ENCODE data around the gene LARGE1.
"Not testable (repeated sequence)": the region's sequence is repeated elsewhere in the genome, so short reads cannot be mapped to it uniquely, and the experiment has no call there.

LARGE1 gene

DNA sequence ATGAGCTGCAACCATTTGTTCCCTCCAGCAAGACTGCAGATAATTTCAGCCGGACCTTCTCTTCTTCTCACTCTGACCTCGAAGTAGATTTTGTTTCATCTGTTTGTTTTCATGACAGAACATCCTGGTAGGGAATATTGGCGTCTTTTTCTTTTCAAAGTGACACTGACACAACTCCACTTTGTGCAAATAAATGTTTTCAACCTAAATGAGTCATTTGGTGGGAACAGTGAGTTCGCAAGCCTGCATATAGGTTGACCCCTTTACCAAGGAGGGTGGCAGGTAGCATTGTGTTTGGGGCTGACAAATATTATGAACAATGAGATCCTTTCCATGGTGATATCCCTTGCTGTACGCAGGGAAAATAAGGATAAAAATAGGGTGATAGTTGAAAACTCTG, 55.0 kb downstream of the LARGE1 start:
- H3K36me3 Mint-ChIP-seq (ENCODE audit: low read depth) = no peaks in the 10 kb centered on the region
- peaks cover 3% of the 10 kb centered on the region for H3K9me3 Mint-ChIP-seq
- H3K4me1 Mint-ChIP-seq (ENCODE audit: low read depth) = no peaks in the 10 kb centered on the region
- H3K27ac Mint-ChIP-seq = no peak overlapping the region
- no peaks in the 10 kb centered on the region for H3K27me3 Mint-ChIP-seq
- no peak overlapping the region for H3K4me3 Mint-ChIP-seq

DNA sequence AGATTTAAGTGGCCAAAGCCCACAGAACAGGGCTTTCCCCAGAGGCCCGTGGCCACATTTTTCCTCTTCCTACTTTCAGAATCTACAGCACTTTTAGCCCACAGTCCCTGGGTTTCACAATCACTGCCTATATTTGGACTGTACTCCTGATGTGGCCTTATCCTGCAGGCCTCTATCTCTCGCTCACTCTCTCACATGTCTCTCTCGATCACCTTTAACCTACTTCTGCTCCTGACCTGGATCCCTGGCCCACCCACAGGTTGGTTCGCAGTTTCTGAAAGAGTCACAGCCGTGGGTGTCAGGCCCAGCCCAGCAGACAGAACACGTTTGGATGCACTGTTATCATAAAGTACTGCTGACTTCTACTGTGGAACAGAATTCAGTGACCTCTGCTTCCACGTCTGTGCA, 55.5 kb downstream of the LARGE1 start:
- Mint-ChIP-seq H3K4me1 (ENCODE audit: low read depth) (no peaks in the 10 kb centered on the region), H3K27ac (no peak overlapping the region), H3K36me3 (ENCODE audit: low read depth) (no peaks in the 10 kb centered on the region), H3K9me3 (peaks cover 3% of the 10 kb centered on the region), H3K4me3 (no peak overlapping the region), H3K27me3 (no peaks in the 10 kb centered on the region)

DNA sequence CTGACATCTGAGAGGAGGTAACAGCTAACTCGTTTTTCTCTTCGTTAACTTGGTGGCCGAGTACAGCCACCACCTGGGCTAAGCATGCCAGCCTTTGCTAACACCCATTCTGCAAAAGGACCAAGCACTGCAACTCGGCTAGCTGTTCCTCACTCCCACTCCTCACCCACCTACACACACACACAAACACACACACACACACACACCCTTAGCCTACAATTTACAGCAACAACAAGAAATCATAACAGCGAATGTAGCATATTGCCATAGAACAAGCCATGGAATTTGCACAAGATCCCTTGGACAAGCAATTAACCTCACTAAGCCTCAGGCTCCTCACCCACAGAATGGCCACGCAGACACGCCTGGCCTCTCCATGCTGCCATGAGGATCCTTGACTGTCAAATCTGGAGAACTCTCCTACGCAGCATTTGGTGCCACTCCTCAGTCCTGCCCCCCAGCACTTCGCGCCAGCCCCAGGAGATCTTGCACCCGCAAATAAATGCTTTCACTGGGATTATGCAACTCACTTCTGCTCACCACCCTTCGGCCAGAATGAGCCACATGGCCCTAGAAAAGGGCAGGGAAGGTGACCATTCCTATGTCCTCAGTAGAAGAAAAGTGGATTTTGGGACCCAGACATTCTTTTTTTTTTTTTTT, 58.9 kb downstream of the LARGE1 start:
- peaks cover 3% of the 10 kb centered on the region for H3K9me3 Mint-ChIP-seq
- H3K27ac Mint-ChIP-seq = no peak overlapping the region
- H3K27me3 Mint-ChIP-seq = no peaks in the 10 kb centered on the region
- H3K4me3 Mint-ChIP-seq = no peak overlapping the region
- no peaks in the 10 kb centered on the region for H3K4me1 Mint-ChIP-seq (ENCODE audit: low read depth)
- no peaks in the 10 kb centered on the region for H3K36me3 Mint-ChIP-seq (ENCODE audit: low read depth)

DNA sequence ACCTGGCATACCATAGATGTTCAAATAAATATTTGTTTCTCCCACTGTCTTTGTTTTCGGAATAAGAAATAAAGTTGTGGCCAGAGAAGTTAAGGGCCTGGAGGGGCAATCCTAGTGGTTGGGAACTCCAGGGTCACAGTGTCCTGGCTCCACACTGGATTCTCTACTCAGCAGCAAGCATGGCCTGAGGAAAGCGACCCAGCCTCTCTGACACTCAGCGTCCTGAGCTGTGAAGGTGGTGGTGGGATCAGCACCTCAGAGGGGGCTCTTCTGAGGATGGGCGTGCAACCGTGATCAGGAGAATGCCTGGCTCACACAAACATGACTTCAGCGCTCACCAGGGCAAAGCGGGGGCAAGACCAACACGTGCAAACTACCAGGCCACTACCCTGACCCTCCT, 59.9 kb downstream of the LARGE1 start:
- H3K36me3 Mint-ChIP-seq (ENCODE audit: low read depth) = no peaks in the 10 kb centered on the region
- no peak overlapping the region for H3K27ac Mint-ChIP-seq
- H3K9me3 Mint-ChIP-seq = peaks cover 3% of the 10 kb centered on the region
- H3K4me3 Mint-ChIP-seq = no peak overlapping the region
- no peaks in the 10 kb centered on the region for H3K27me3 Mint-ChIP-seq
- H3K4me1 Mint-ChIP-seq (ENCODE audit: low read depth) = no peaks in the 10 kb centered on the region

DNA sequence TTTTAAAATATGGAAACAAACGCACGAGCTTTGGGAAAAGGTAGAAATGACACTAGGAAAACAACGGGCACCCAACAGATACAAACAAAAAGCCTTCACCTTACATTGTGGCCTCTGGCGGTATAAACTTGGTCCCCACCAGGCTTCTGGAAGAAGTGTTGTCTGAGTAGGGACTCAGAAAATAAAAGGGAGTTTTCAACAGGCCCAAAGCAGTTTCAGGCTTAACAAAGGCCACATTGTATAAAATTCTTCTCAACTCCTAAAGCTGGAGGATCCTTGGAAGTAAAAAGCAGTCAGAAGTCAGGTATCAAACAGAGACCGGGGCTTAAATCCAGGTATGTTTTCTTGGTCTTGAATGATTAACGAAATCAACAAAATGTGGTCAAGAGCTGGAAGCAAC, 61.0 kb downstream of the LARGE1 start:
- Mint-ChIP-seq H3K9me3 (peaks cover 3% of the 10 kb centered on the region), H3K36me3 (ENCODE audit: low read depth) (no peaks in the 10 kb centered on the region), H3K4me1 (ENCODE audit: low read depth) (peaks cover 2% of the 10 kb centered on the region), H3K27me3 (no peaks in the 10 kb centered on the region), H3K27ac (no peak overlapping the region), H3K4me3 (no peak overlapping the region)

DNA sequence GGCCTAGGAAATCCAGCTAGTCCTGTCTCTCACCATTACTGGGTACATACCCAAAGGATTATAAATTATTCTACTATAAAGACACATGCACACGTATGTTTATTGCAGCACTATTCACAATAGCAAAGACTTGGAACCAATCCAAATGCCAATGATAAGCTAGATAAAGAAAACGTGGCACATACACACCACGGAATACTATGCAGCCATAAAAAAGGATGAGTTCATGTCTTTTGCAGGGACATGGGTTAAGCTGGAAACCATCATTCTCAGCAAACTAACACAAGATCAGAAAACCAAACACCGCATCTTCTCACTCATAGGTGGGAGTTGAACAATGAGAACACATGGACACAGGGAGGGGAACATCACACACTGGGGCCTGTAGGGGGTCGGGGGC, 61.6 kb downstream of the LARGE1 start:
- not testable (repeated sequence) for H3K36me3 Mint-ChIP-seq (ENCODE audit: low read depth); H3K27ac Mint-ChIP-seq; H3K27me3 Mint-ChIP-seq; H3K9me3 Mint-ChIP-seq; H3K4me1 Mint-ChIP-seq (ENCODE audit: low read depth); H3K4me3 Mint-ChIP-seq

DNA sequence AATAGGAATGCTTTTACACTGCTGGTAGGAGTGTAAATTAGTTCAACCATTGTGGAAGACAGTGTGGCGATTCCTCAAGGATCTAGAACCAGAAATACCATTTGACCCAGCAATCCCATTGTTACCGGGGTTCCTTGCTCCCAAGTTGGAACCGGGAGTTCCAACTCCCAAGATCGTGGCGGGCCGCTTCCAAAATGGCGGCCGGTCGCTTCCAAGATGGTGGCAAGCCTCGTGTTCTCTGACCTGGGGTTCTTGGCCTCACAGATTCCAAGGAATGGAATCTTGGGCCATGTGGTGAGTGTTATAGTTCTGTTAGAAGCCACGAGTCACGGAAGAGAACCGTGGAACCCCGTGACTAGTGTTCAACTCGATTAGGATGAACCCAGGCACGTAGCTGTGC, 62.5 kb downstream of the LARGE1 start:
- not testable (repeated sequence) for H3K27me3 Mint-ChIP-seq; H3K27ac Mint-ChIP-seq; H3K9me3 Mint-ChIP-seq; H3K36me3 Mint-ChIP-seq (ENCODE audit: low read depth); H3K4me3 Mint-ChIP-seq
- H3K4me1 Mint-ChIP-seq (ENCODE audit: low read depth) = peaks cover 17% of the 10 kb centered on the region

DNA sequence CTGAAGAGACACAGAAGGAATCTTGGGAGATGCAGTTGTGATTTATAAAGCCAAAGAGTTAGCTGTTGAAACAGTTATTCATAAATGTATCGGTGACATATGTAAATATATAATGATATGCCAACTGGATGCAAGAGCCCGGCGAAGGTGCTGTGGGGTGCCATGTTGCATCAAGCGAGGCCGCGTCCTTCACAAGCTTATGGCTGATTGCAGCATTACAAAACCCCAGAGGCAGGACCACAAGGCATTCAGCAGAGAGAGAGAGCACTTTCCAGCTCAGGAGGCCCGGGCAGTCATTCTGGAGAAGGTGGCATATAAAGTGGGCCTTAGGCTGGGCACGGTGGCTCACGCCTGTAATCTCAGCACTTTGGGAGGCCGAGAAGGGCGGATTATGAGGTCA, 65.6 kb downstream of the LARGE1 start:
- no peaks in the 10 kb centered on the region for H3K36me3 Mint-ChIP-seq (ENCODE audit: low read depth)
- no peaks in the 10 kb centered on the region for H3K27me3 Mint-ChIP-seq
- H3K4me1 Mint-ChIP-seq (ENCODE audit: low read depth) = peaks cover 17% of the 10 kb centered on the region
- H3K9me3 Mint-ChIP-seq = no peaks in the 10 kb centered on the region
- no peak overlapping the region for H3K4me3 Mint-ChIP-seq
- H3K27ac Mint-ChIP-seq = no peak overlapping the region

DNA sequence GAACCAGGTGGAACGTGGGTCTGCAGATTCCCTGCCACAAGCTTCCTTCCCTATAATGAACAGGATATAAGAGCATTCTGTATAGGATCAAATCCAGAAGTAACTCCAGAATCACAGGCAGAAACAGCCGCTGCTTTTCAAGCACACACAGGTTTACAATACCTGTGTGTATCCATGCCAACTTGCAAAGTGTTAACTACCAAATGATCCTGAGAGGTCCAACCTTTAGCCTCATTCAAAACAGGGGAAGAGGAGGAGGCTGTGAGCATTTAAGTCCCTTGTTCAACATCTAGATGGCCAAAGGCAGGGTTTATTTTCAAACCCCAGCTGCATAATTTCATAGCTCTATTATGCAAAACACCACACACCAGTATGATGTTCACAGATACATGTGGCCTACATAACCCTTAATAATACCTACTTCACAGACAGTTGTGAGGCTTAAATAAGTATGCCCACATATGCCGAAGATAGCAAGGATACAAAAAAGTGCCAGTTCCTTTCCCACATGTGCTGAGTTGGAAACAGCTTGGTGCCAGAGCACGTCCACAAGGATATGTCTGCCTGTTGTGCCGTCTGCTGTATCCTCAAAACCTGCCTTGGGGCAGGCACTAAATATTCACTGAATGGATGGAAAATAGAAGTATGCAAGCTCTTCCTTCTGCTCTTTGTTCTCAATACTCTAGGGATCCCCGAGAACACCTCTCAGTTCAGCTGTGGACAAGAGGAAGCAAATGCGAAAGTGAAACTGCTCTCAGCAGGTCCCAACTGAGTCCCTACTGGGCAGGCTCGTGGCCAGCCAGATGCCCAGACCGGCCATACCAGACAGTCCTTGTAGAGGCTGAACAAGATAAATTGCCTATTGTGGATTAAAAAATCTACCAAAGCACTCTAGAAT, 66.8 kb downstream of the LARGE1 start:
- Mint-ChIP-seq H3K9me3 (no peaks in the 10 kb centered on the region), H3K4me3 (peak overlapping the region; percentile 66), H3K36me3 (ENCODE audit: low read depth) (no peaks in the 10 kb centered on the region), H3K4me1 (ENCODE audit: low read depth) (peaks cover 17% of the 10 kb centered on the region), H3K27me3 (no peaks in the 10 kb centered on the region), H3K27ac (peak overlapping the region; percentile 72)

DNA sequence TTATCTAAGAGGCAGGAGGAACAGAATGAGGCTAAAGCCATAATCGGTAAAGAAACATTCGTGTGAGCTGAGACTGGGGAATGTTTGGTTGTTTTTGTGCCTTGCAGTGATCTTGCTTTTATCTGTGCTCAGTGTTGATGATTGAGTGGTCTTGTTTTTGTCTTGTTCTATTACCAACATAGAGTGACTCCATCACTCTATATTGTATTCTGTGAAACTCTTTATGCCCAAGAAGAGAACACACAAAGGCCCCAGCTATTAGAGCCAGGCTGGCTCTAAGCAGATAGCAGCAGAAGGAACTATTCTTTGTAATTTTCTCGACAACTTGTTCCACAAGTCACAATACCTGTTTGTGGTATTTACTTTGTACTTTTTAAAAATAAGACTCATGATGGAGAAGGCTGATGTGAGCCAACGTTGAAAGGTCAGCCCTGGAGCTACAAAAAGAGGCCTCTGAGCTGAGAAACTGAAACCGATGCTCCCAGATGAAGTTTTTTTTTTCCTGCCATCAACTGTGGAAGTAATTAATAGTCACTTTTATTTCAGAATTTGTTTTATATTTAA, 68.4 kb downstream of the LARGE1 start:
- H3K4me3 Mint-ChIP-seq = no peak overlapping the region

DNA sequence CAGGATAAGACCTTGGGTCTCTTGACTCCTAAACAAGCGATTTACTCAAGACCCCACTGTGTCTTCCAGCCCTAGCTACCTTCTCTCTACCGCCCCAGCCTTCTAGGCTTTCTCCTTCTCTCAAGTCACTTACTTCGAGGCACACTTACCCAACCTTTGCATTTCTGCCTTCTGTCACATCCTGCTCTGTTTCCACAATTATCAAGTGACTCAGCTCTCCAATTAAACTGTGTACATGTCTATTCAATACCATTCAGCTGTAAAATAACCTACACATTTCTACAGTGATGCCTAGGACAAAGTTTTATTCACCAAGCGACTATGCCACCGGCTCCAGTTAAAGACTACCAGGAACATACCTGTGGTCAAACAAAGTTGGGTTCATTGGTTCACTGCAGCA, 69.0 kb downstream of the LARGE1 start:
- no peak overlapping the region for H3K4me3 Mint-ChIP-seq
- H3K9me3 Mint-ChIP-seq = peaks cover 5% of the 10 kb centered on the region
- peaks cover 17% of the 10 kb centered on the region for H3K4me1 Mint-ChIP-seq (ENCODE audit: low read depth)
- no peaks in the 10 kb centered on the region for H3K27me3 Mint-ChIP-seq
- no peaks in the 10 kb centered on the region for H3K36me3 Mint-ChIP-seq (ENCODE audit: low read depth)
- no peak overlapping the region for H3K27ac Mint-ChIP-seq

More for the DNA sequence above, 68.4 kb downstream of the LARGE1 start:
- H3K27me3 Mint-ChIP-seq = no peaks in the 10 kb centered on the region
- peaks cover 17% of the 10 kb centered on the region for H3K4me1 Mint-ChIP-seq (ENCODE audit: low read depth)
- peaks cover 3% of the 10 kb centered on the region for H3K9me3 Mint-ChIP-seq
- no peak overlapping the region for H3K27ac Mint-ChIP-seq
- no peaks in the 10 kb centered on the region for H3K36me3 Mint-ChIP-seq (ENCODE audit: low read depth)

DNA sequence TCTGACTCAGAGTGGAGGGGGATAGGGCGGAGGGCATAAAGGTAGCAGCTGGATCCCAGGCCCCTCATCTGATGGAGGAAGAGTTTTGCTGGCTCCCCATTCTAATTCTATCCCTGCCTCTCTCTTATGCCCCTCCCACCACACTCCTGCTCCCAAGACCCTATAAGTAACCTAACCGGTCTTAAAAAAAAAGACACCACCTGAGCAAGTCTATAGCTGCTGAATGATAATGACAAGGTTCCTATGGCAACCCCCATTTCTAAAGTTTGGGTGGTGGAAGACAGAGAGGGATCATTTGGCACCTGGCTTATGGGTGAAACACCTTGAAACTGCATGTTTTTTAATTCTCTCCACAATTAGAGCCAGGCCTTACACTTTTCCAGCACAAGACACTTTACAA, 69.6 kb downstream of the LARGE1 start:
- no peaks in the 10 kb centered on the region for H3K36me3 Mint-ChIP-seq (ENCODE audit: low read depth)
- no peak overlapping the region for H3K4me3 Mint-ChIP-seq
- peaks cover 17% of the 10 kb centered on the region for H3K4me1 Mint-ChIP-seq (ENCODE audit: low read depth)
- H3K27ac Mint-ChIP-seq = no peak overlapping the region
- peaks cover 10% of the 10 kb centered on the region for H3K9me3 Mint-ChIP-seq
- H3K27me3 Mint-ChIP-seq = no peaks in the 10 kb centered on the region

DNA sequence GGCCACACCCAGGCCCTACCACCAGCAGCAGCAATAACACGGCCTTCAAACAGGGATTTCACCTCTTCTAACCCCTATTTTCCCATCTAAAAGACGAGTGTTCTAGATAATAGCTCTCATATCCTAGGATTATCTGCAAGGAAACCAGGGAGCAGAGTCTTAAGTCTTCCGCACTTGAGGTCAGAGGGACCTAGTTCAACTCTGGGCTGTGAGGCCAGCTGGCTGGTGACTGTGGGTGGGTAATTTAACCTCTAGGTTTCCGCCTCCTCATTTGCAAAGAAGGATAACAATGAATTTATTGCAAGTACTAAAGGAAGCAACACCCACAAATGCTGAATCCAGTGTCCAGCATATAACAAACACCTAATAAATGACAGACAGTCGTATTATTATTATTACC, 70.1 kb downstream of the LARGE1 start:
- H3K27ac Mint-ChIP-seq = no peak overlapping the region
- peaks cover 17% of the 10 kb centered on the region for H3K4me1 Mint-ChIP-seq (ENCODE audit: low read depth)
- H3K9me3 Mint-ChIP-seq = peaks cover 11% of the 10 kb centered on the region
- H3K27me3 Mint-ChIP-seq = no peaks in the 10 kb centered on the region
- no peak overlapping the region for H3K4me3 Mint-ChIP-seq
- no peaks in the 10 kb centered on the region for H3K36me3 Mint-ChIP-seq (ENCODE audit: low read depth)

DNA sequence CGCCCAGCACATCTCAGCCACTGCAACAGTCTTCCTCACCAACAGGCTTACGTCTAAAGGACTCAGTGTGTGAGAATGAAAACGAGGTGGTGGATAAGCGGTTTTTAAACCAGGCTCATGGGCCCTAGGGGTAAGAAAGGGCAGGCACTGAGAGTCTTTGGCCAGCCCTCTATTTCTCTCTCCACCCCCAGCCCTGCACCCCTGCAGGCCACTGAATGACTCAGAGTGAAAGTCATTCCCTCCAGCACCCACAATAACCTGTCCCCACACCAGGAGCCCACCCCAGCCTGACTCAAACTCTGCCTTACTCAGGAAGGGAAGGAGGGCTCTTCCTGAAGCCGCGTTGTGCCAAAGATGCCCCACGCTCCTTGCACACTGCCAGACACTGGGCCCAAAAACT, 72.0 kb downstream of the LARGE1 start:
- H3K4me3 Mint-ChIP-seq = no peak overlapping the region

DNA sequence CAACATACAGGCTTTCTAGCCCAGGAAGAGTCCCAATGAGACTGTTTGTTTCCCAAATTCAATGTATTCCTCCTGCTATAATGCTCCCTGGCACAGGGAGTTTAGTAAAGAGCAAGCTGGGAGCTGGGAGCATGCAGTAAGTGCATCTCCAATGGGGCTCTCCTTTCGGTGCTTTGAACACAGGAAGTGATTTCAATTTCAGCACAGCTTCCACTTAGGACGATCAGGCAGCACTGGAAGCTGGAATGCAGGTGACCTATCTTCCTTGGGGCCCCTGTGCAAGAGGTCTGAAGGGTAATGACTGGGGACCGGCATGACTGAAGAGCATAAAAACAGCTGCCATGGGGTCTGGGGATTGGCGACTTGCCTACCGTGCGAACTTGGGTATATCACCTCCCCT, 76.0 kb downstream of the LARGE1 start:
- Mint-ChIP-seq H3K9me3 (peaks cover 11% of the 10 kb centered on the region), H3K27ac (no peak overlapping the region), H3K36me3 (ENCODE audit: low read depth) (no peaks in the 10 kb centered on the region), H3K27me3 (no peaks in the 10 kb centered on the region), H3K4me3 (no peak overlapping the region), H3K4me1 (ENCODE audit: low read depth) (no peaks in the 10 kb centered on the region)

More for the DNA sequence above, 72.0 kb downstream of the LARGE1 start:
- Mint-ChIP-seq H3K4me1 (ENCODE audit: low read depth) (peaks cover 4% of the 10 kb centered on the region), H3K36me3 (ENCODE audit: low read depth) (no peaks in the 10 kb centered on the region), H3K9me3 (peaks cover 11% of the 10 kb centered on the region), H3K27me3 (no peaks in the 10 kb centered on the region), H3K27ac (no peak overlapping the region)

All from stimulated activated naive CD8-positive, alpha-beta T cell treated with anti-CD3 and anti-CD28 coated beads, Interleukin-15, Interleukin-2, amounts not matched to agents 100 ng/mL and 50 ng/mL, for 24 hours (primary cell).